ENCODE data around the gene ZSWIM3. TPM values are rescaled to one million over a fixed set of nuclear protein-coding genes. Genes with fewer than 3 reads are reported as not detected.

ZSWIM3 gene
- total and polyA plus RNA-seq, 2 of the 13 experiments (the other 11 are each of a cell fraction or from before 2014, with no cell fraction given) = 5.2 to 5.8 TPM

DNA sequence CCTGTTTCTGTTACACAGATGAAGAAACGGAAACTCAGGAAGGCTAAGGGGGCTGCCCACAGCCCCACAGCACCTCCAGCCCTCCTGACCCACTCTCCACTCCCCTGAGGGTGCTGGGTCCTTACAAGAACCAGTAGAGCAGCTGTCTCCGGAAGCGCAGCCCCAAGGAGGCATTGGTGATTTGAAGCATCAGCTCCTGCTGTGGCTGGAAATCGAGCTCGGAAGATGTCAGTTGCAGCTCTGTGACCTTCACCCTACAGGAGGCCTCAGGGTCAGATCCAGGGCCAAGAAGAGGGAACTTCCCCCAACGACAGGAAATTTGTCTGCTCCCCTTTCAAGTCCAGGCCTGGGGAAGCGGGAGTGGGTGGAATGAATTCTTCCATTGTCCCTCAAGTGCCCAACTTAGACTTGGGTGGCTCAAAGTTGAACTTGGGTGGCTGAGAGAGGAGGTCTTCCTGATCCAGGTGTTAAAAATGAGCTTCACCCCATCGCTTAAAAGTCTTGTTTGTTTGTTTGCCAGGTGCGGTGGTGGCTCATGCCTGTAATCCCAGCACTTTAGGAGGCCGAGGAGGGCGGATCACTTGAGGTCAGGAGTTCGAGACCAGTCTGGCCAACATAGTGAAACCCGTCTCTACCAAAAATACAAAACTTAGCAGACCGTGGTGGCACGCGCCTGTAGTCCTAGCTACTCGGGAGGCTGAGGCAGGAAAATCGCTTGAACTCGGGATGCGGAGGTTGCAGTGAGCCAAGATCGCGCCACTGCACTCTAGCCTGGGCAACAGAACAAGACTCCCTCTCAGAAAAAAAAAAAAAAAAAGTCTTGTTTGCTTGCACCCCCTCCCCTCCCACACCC lies 52.6 kb downstream of the ZSWIM3 start (continued):
- TF ChIP-seq, protein P1, sequence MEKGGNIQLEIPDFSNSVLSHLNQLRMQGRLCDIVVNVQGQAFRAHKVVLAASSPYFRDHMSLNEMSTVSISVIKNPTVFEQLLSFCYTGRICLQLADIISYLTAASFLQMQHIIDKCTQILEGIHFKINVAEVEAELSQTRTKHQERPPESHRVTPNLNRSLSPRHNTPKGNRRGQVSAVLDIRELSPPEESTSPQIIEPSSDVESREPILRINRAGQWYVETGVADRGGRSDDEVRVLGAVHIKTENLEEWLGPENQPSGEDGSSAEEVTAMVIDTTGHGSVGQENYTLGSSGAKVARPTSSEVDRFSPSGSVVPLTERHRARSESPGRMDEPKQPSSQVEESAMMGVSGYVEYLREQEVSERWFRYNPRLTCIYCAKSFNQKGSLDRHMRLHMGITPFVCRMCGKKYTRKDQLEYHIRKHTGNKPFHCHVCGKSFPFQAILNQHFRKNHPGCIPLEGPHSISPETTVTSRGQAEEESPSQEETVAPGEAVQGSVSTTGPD (CRISPR knock-in tag; IDR thresholded peaks at IDR 0.05) = peak; percentile 44; the same call in 1 of the 2 replicates
- TF ChIP-seq, protein P2, sequence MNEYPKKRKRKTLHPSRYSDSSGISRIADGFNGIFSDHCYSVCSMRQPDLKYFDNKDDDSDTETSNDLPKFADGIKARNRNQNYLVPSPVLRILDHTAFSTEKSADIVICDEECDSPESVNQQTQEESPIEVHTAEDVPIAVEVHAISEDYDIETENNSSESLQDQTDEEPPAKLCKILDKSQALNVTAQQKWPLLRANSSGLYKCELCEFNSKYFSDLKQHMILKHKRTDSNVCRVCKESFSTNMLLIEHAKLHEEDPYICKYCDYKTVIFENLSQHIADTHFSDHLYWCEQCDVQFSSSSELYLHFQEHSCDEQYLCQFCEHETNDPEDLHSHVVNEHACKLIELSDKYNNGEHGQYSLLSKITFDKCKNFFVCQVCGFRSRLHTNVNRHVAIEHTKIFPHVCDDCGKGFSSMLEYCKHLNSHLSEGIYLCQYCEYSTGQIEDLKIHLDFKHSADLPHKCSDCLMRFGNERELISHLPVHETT (CRISPR knock-in tag; conservative IDR thresholded peaks at IDR 0.05) = no peak
- TF ChIP-seq TCF7 (IDR thresholded peaks at IDR 0.05; ENCODE audit: low read depth) (peak; percentile 56; the same call in 1 of the 2 replicates), ERF (CRISPR knock-in tag; IDR thresholded peaks at IDR 0.05) (peak; percentile 35; the same call in 1 of the 2 replicates), ZNF749 (CRISPR knock-in tag; IDR thresholded peaks at IDR 0.05; ENCODE audit: borderline replicate concordance) (0 out of 2 replicates have a peak, but pooled peaks have one; percentile 58), ISX (CRISPR knock-in tag; conservative IDR thresholded peaks at IDR 0.05) (no peak), SNRNP70 (IDR thresholded peaks at IDR 0.05; ENCODE audit: low read depth, low read length) (no peak), ISL2 (CRISPR knock-in tag; IDR thresholded peaks at IDR 0.05) (no peak)
- TF ChIP-seq, protein P3, sequence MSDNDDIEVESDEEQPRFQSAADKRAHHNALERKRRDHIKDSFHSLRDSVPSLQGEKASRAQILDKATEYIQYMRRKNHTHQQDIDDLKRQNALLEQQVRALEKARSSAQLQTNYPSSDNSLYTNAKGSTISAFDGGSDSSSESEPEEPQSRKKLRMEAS (IDR thresholded peaks at IDR 0.05) = no peak
- TF ChIP-seq, protein P4, sequence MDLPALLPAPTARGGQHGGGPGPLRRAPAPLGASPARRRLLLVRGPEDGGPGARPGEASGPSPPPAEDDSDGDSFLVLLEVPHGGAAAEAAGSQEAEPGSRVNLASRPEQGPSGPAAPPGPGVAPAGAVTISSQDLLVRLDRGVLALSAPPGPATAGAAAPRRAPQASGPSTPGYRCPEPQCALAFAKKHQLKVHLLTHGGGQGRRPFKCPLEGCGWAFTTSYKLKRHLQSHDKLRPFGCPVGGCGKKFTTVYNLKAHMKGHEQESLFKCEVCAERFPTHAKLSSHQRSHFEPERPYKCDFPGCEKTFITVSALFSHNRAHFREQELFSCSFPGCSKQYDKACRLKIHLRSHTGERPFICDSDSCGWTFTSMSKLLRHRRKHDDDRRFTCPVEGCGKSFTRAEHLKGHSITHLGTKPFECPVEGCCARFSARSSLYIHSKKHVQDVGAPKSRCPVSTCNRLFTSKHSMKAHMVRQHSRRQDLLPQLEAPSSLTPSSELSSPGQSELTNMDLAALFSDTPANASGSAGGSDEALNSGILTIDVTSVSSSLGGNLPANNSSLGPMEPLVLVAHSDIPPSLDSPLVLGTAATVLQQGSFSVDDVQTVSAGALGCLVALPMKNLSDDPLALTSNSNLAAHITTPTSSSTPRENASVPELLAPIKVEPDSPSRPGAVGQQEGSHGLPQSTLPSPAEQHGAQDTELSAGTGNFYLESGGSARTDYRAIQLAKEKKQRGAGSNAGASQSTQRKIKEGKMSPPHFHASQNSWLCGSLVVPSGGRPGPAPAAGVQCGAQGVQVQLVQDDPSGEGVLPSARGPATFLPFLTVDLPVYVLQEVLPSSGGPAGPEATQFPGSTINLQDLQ (CRISPR knock-in tag; IDR thresholded peaks at IDR 0.05) = no peak
- TF ChIP-seq, protein P5, sequence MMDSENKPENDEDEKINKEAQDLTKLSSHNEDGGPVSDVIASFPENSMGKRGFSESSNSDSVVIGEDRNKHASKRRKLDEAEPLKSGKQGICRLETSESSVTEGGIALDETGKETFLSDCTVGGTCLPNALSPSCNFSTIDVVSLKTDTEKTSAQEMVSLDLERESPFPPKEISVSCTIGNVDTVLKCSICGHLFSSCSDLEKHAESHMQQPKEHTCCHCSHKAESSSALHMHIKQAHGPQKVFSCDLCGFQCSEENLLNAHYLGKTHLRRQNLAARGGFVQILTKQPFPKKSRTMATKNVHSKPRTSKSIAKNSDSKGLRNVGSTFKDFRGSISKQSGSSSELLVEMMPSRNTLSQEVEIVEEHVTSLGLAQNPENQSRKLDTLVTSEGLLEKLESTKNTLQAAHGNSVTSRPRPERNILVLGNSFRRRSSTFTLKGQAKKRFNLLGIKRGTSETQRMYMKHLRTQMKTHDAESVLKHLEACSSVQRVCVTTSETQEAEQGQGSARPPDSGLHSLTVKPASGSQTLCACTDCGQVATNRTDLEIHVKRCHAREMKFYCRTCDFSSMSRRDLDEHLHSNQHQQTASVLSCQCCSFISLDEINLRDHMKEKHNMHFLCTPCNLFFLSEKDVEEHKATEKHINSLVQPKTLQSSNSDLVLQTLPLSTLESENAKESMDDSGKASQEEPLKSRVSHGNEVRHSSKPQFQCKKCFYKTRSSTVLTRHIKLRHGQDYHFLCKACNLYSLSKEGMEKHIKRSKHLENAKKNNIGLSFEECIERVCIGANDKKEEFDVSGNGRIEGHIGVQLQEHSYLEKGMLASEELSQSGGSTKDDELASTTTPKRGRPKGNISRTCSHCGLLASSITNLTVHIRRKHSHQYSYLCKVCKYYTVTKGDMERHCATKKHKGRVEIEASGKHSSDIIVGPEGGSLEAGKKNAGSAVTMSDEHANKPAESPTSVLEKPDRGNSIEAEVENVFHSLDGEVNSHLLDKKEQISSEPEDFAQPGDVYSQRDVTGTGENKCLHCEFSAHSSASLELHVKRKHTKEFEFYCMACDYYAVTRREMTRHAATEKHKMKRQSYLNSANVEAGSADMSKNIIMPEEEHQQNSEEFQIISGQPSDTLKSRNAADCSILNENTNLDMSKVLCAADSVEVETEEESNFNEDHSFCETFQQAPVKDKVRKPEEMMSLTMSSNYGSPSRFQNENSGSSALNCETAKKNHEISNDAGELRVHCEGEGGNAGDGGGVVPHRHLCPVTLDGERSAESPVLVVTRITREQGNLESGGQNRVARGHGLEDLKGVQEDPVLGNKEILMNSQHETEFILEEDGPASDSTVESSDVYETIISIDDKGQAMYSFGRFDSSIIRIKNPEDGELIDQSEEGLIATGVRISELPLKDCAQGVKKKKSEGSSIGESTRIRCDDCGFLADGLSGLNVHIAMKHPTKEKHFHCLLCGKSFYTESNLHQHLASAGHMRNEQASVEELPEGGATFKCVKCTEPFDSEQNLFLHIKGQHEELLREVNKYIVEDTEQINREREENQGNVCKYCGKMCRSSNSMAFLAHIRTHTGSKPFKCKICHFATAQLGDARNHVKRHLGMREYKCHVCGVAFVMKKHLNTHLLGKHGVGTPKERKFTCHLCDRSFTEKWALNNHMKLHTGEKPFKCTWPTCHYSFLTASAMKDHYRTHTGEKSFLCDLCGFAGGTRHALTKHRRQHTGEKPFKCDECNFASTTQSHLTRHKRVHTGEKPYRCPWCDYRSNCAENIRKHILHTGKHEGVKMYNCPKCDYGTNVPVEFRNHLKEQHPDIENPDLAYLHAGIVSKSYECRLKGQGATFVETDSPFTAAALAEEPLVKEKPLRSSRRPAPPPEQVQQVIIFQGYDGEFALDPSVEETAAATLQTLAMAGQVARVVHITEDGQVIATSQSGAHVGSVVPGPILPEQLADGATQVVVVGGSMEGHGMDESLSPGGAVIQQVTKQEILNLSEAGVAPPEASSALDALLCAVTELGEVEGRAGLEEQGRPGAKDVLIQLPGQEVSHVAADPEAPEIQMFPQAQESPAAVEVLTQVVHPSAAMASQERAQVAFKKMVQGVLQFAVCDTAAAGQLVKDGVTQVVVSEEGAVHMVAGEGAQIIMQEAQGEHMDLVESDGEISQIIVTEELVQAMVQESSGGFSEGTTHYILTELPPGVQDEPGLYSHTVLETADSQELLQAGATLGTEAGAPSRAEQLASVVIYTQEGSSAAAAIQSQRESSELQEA (CRISPR knock-in tag; IDR thresholded peaks at IDR 0.05; ENCODE audit: not compliant biosample characterization) = no peak

All from HepG2 (cell line).